HepG2 (cell line): ENCODE measurements around the gene OVCA2. TPM values are rescaled to one million over a fixed set of nuclear protein-coding genes. Genes with fewer than 3 reads are reported as not detected.

Experiments
- ATAC-seq: fragments of 200-7000 bp; cut with Tn5 transposase; 3 replicates; pipeline ENCODE4 v1.9.1; 2020; ENCODE audit warnings: mild to moderate bottlenecking, moderate library complexity
- BruUV-seq: library from RNA; stranded (reverse); fragments of 400-500 nt; replicated peaks from 2 replicates; lab custom pipeline; 2021; lab: Mats Ljungman, UMichigan
- CTCF ChIA-PET: fragments of 300-600 bp; formaldehyde crosslinking; extraction: SDS; loops from one replicate; lab custom pipeline; 2021; ENCODE audit warnings: low total read pairs, inconsistent platforms, low intra/inter-chr PET ratio; lab: Yijun Ruan, JAX
- POLR2A ChIA-PET: fragments of 350-600 bp; sonication (Branson Sonifier 250); formaldehyde crosslinking; loops from one replicate; lab custom pipeline; 2020; ENCODE audit warnings: antibody characterized with exemption, inconsistent platforms; lab: Yijun Ruan, JAX
- DNase-seq: peaks from one replicate; pipeline ENCODE4 v3.0.0-alpha.2; 2015; ENCODE audit warnings: low spot score
- FAIRE-seq: peaks from 3 replicates; lab custom pipeline; 2011; peaks lifted over from hg19 to GRCh38; lab: Jason Lieb, UNC
- H2AFZ ChIP-seq: one replicate; pipeline ENCODE4 v1.6.1; 2011; ENCODE audit warnings: low read length, inconsistent platforms
- H3K27ac ChIP-seq: fragments of 300-600 bp; 3 replicates; pipeline ENCODE4 v1.8.0; 2011; ENCODE audit warnings: mixed run types, mild to moderate bottlenecking, mixed read lengths, low read length, inconsistent platforms; ENCODE audit not compliant: insufficient read depth; ENCODE audit errors: extremely low read length
- H3K27me3 ChIP-seq, 2 experiments: fragments of 200-600 bp in 1 of 2; 2 replicates in 1 of 2; 3 replicates in 1 of 2; pipeline versions ENCODE4 v1.6.0 to v1.8.0; 2011; ENCODE audit warnings: low read length in 2 of 2, mild to moderate bottlenecking in 2 of 2, moderate library complexity in 2 of 2, inconsistent platforms in 1 of 2; ENCODE audit not compliant: insufficient read depth in 2 of 2, control insufficient read depth in 1 of 2
- H3K36me3 ChIP-seq, 2 experiments: fragments of 200-600 bp in 1 of 2; replicated peaks in 1 of 2; 2 replicates in 1 of 2; 3 replicates in 1 of 2; pipeline versions ENCODE4 v1.5.1 to v1.8.0; 2011; ENCODE audit warnings: low read length in 2 of 2, inconsistent platforms in 1 of 2; ENCODE audit not compliant: insufficient read depth in 2 of 2, control insufficient read depth in 1 of 2
- H3K4me1 ChIP-seq: 2 replicates; pipeline ENCODE4 v1.5.1; 2012; ENCODE audit warnings: low read length, inconsistent platforms; ENCODE audit not compliant: insufficient read depth
- H3K4me2 ChIP-seq: 2 replicates; pipeline ENCODE4 v1.6.0; 2011; ENCODE audit warnings: low read depth, low read length, inconsistent platforms
- H3K4me3 ChIP-seq, 3 experiments: fragments of 200-600 bp in 1 of 3; sonication (generic), shearing (Covaris generic) in 1 of 3; replicated peaks in 1 of 3; 2 replicates each; pipeline ENCODE4 v1.5.1; 2011 to 2016; ENCODE audit warnings: low read length in 3 of 3, inconsistent platforms in 2 of 3, low read depth in 2 of 3, mild to moderate bottlenecking in 2 of 3, control low read depth in 1 of 3, mixed read lengths in 1 of 3; ENCODE audit not compliant: insufficient read depth in 1 of 3
- H3K79me2 ChIP-seq: one replicate; pipeline ENCODE4 v1.6.1; 2011; ENCODE audit warnings: low read length, inconsistent platforms; ENCODE audit not compliant: insufficient read depth
- H3K9ac ChIP-seq: 2 replicates; pipeline ENCODE4 v1.6.0; 2011; ENCODE audit warnings: mild to moderate bottlenecking, low read depth, low read length, inconsistent platforms; ENCODE audit not compliant: insufficient read depth
- H3K9me3 ChIP-seq: 2 replicates; pipeline ENCODE4 v1.5.1; 2012; ENCODE audit warnings: mild to moderate bottlenecking, low read length
- H4K20me1 ChIP-seq: 2 replicates; pipeline ENCODE4 v1.6.0; 2011; ENCODE audit warnings: inconsistent platforms, mild to moderate bottlenecking, low read length, moderate library complexity; ENCODE audit not compliant: insufficient read depth
- CREM ChIP-seq, 2 experiments: sonication (generic) in 1 of 2; formaldehyde crosslinking in 1 of 2; IDR thresholded peaks; 2 replicates each; pipeline versions ENCODE4 v1.4.0 to v1.6.1; 2016 to 2020; ENCODE audit warnings: antibody characterized with exemption in 1 of 2, mild to moderate bottlenecking in 1 of 2, missing genetic modification reagents in 1 of 2
- HNRNPL ChIP-seq: fragments of 200-400 bp; formaldehyde crosslinking; IDR thresholded peaks from 2 replicates; pipeline ENCODE4 v1.6.1; 2017; ENCODE audit warnings: mild to moderate bottlenecking, low read depth, low read length
- POGK ChIP-seq: sonication (generic); formaldehyde crosslinking; conservative IDR thresholded peaks from 2 replicates; pipeline ENCODE4 v1.8.0; 2022; ENCODE audit warnings: mild to moderate bottlenecking, moderate library complexity, missing genetic modification reagents
- POLR2G ChIP-seq: fragments of 200-400 bp; formaldehyde crosslinking; IDR thresholded peaks from 2 replicates; pipeline ENCODE4 v1.6.1; 2018; ENCODE audit warnings: mild to moderate bottlenecking, low read depth, low read length, moderate library complexity
- YEATS2 ChIP-seq: sonication (generic); formaldehyde crosslinking; IDR thresholded peaks from 2 replicates; pipeline ENCODE4 v1.4.0; 2020; ENCODE audit warnings: missing genetic modification reagents, borderline replicate concordance
- ZBTB8A ChIP-seq: sonication (generic); formaldehyde crosslinking; IDR thresholded peaks from 2 replicates; pipeline ENCODE4 v1.4.0; 2020; ENCODE audit warnings: mild to moderate bottlenecking, low read depth, missing genetic modification reagents, borderline replicate concordance
- ZNF12 ChIP-seq: sonication (generic); formaldehyde crosslinking; IDR thresholded peaks from 2 replicates; pipeline ENCODE4 v1.5.0; 2020; ENCODE audit warnings: missing genetic modification reagents
- ZNF451 ChIP-seq: sonication (generic); formaldehyde crosslinking; IDR thresholded peaks from 2 replicates; pipeline ENCODE4 v1.5.0; 2020; ENCODE audit warnings: mild to moderate bottlenecking, missing genetic modification reagents
- ZNF782 ChIP-seq: sonication (generic); formaldehyde crosslinking; IDR thresholded peaks from 2 replicates; pipeline ENCODE4 v1.4.0; 2020; ENCODE audit warnings: missing genetic modification reagents, mild to moderate bottlenecking, borderline replicate concordance
- WGBS: methylation state at CpG from one replicate; pipeline ENCODE4 v1.1.6; 2017; ENCODE audit warnings: low lambda C conversion rate; 5-methylcytosine and 5-hydroxymethylcytosine counted together
- in situ Hi-C: cut with HindIII; loops from 2 replicates; pipeline ENCODE4 v1.10.0; 2017; ENCODE audit warnings: low pct_unique_long_range_greater_than_20kb; ENCODE audit not compliant: extremely low pct_ligation_motif_present
- intact Hi-C: fragments of 100-400 bp; cut with micrococcal nuclease; formaldehyde crosslinking; loops from one replicate; pipeline ENCODE4 v1.10.0; 2022; ENCODE audit not compliant: unreplicated experiment
- polyA plus RNA-seq, 8 experiments: library from polyadenylated mRNA; depleted of rRNA in 3 of 8; stranded (reverse) in 7 of 8; unstranded in 1 of 8; fragments of >200 nt; fragmentation: Illumina TruSeq in 4 of 8; extraction: Trizol in 4 of 8; gene quantifications; 2 replicates each; pipeline versions ENCODE4 v1.2.1 to v1.2.3, GENCODE V29; 2011 to 2016; ENCODE audit warnings: low read depth in 4 of 8, missing spikeins in 1 of 8, mixed read lengths in 1 of 8; ENCODE audit not compliant: insufficient read depth in 1 of 8
- total RNA-seq, 5 experiments: library from RNA; depleted of rRNA; stranded (reverse); fragments of >200 nt; fragmentation: Illumina TruSeq; extraction: Trizol; gene quantifications; 2 replicates each; pipeline ENCODE4 v1.2.3, GENCODE V29; 2016; ENCODE audit warnings: low read depth in 1 of 5
- TF ChIP-seq, protein P1 (sequence below): sonication (generic); formaldehyde crosslinking; IDR thresholded peaks from 2 replicates; pipeline ENCODE4 v1.8.0; 2022; ENCODE audit warnings: mild to moderate bottlenecking, missing genetic modification reagents
- TF ChIP-seq, protein P2 (sequence below): sonication (generic); formaldehyde crosslinking; IDR thresholded peaks from 2 replicates; pipeline ENCODE4 v1.9.0; 2021; ENCODE audit warnings: missing genetic modification reagents, borderline replicate concordance

Gene OVCA2
- total and polyA plus RNA-seq, 2 of the 13 experiments (the other 11 are each of a cell fraction or from before 2014, with no cell fraction given), result 23.7 to 28.2 TPM

DNA sequence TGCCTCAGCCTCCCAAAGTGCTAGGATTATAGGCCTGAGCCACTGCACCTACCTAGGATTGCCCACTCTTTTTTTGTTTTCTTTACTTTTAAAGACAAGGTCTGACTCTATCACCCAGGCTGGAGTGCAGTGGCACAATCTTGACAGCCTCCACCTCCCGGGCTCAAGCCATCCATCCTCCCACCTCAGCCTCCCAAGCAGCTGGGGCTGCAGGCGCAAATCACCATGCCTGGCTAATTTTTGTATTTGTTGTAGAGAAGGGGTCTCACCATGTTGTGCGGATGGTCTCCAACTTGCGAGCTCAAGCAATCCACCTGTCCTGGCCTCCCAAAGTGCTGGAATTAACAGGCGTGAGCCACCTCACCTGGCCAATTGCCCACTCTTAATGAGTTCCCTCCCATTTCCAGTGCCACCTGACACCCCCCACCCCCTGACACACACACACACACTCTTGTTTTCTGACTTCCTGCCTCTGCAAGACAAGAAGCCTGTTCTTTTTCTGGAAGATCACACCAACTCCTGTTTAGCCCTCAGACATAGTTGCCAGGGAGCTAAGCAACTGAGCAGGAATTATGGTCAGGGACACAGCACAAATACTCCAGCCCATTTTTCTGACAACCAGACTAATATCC is 2.6 kb downstream of the OVCA2 start:
- no peak overlapping the region for H3K27ac ChIP-seq
- 0 out of 5 replicates have a peak, but pooled peaks cover 0 to 3% of the 10 kb centered on the region in 2 experiments for H3K27me3 ChIP-seq
- TF ChIP-seq POLR2G (peak; percentile 20; the same call in 1 of the 2 replicates), YEATS2 (CRISPR knock-in tag) (no peak)
- ChIA-PET POLR2A (no interaction called here), CTCF (interaction anchor here (0.9 kb wide), 1 partner anchor 162 kb away, joined by 3 read pairs; no protein-coding TSS in a partner anchor)
- in situ Hi-C loops, result loop anchor here (25.0 kb wide), 1 partner anchor 332 kb away; the partner anchor contains the start of genes TLCD2 and WDR81
- WGBS, result 94% methylated on average over 5 of the region's 5 CpGs
- DNase-seq, result no peak
- peaks cover 4 to 12% of the 10 kb centered on the region in 2 experiments; a peak in 3 of 5 replicates for H3K36me3 ChIP-seq
- ATAC-seq, result no peak
- no TSS peak for BruUV-seq
- no peak overlapping the region for H3K4me2 ChIP-seq
- no peak for FAIRE-seq
- no peak overlapping the region for H3K4me3 ChIP-seq
- H3K79me2 ChIP-seq, result no peaks in the 10 kb centered on the region
- H2AFZ ChIP-seq, result no peak overlapping the region
- no peak overlapping the region for H3K9ac ChIP-seq
- H3K4me1 ChIP-seq, result peaks cover 17% of the 10 kb centered on the region
- no peaks in the 10 kb centered on the region for H4K20me1 ChIP-seq
- intact Hi-C loops, result no loop called here
- no peaks in the 10 kb centered on the region for H3K9me3 ChIP-seq

GRCh38 chr17:2047590-2047989 is 5.8 kb downstream of the OVCA2 start:
- Histone ChIP-seq H3K9me3 (no peaks in the 10 kb centered on the region), H3K9ac (no peak overlapping the region), H3K4me2 (no peak overlapping the region), H4K20me1 (peaks cover 6% of the 10 kb centered on the region; the same call in 1 of the 2 replicates), H3K27ac (no peak overlapping the region), H3K27me3 (peaks cover 4 to 16% of the 10 kb centered on the region in 2 experiments; a peak in 4 of 5 replicates), H3K79me2 (no peaks in the 10 kb centered on the region), H3K36me3 (peaks cover 0 to 2% of the 10 kb centered on the region in 2 experiments; a peak in 1 of 5 replicates), H2AFZ (no peak overlapping the region), H3K4me1 (peaks cover 29% of the 10 kb centered on the region), H3K4me3 (no peak overlapping the region)
- no TSS peak for BruUV-seq
- DNase-seq, result no peak
- ATAC-seq, result no peak
- CTCF ChIA-PET, result no interaction called here
- in situ Hi-C loops, result loop anchor here (25.0 kb wide), 1 partner anchor 335 kb away; the partner anchor contains the start of genes TLCD2 and WDR81
- POLR2A ChIA-PET, result no interaction called here
- WGBS, result 77% methylated on average over 6 of the region's 6 CpGs
- no peak for FAIRE-seq
- intact Hi-C loops, result no loop called here
- TF ChIP-seq, protein P1, sequence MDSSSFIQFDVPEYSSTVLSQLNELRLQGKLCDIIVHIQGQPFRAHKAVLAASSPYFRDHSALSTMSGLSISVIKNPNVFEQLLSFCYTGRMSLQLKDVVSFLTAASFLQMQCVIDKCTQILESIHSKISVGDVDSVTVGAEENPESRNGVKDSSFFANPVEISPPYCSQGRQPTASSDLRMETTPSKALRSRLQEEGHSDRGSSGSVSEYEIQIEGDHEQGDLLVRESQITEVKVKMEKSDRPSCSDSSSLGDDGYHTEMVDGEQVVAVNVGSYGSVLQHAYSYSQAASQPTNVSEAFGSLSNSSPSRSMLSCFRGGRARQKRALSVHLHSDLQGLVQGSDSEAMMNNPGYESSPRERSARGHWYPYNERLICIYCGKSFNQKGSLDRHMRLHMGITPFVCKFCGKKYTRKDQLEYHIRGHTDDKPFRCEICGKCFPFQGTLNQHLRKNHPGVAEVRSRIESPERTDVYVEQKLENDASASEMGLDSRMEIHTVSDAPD (CRISPR knock-in tag), result no peak
- TF ChIP-seq ZNF782 (CRISPR knock-in tag) (no peak), CREM (IDR thresholded peaks at IDR 0.05) (no peak), CREM (CRISPR knock-in tag; IDR thresholded peaks at IDR 0.05) (no peak), ZNF451 (CRISPR knock-in tag) (no peak), HNRNPL (no peak), ZNF12 (CRISPR knock-in tag) (no peak), POGK (no peak), ZBTB8A (no peak)
- TF ChIP-seq, protein P2, sequence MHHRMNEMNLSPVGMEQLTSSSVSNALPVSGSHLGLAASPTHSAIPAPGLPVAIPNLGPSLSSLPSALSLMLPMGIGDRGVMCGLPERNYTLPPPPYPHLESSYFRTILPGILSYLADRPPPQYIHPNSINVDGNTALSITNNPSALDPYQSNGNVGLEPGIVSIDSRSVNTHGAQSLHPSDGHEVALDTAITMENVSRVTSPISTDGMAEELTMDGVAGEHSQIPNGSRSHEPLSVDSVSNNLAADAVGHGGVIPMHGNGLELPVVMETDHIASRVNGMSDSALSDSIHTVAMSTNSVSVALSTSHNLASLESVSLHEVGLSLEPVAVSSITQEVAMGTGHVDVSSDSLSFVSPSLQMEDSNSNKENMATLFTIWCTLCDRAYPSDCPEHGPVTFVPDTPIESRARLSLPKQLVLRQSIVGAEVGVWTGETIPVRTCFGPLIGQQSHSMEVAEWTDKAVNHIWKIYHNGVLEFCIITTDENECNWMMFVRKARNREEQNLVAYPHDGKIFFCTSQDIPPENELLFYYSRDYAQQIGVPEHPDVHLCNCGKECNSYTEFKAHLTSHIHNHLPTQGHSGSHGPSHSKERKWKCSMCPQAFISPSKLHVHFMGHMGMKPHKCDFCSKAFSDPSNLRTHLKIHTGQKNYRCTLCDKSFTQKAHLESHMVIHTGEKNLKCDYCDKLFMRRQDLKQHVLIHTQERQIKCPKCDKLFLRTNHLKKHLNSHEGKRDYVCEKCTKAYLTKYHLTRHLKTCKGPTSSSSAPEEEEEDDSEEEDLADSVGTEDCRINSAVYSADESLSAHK (CRISPR knock-in tag), result no peak
